ENCODE results near the gene PI4KB. TPM values are rescaled to one million over a fixed set of nuclear protein-coding genes. Genes with fewer than 3 reads are reported as not detected.

Gene PI4KB
- total and polyA plus RNA-seq, 2 donors from 2014 or later: 43.5 to 60.9 TPM

GRCh38 chr1:151347523-151348246 lies 20.5 kb upstream of the PI4KB start:
- H3K36me3 ChIP-seq (ENCODE audit: control insufficient read depth in 2 of 3, insufficient read depth in 3 of 3, low read length in 3 of 3): peaks cover 6 to 12% (median 8%) of the 10 kb centered on the region in 3 donors
- intact Hi-C loops (cut with DNase I): no loop called here
- DNase-seq: no peak
- no peaks in the 10 kb centered on the region for H3K27me3 ChIP-seq (ENCODE audit: control insufficient read depth, insufficient read depth, low read length)
- H3K27ac ChIP-seq (ENCODE audit: low read depth in 2 of 2, low read length in 2 of 2): peak overlapping the region; percentile 19 to 54
- peaks cover 5 to 14% (median 11%) of the 10 kb centered on the region in 3 donors for H3K4me1 ChIP-seq (ENCODE audit: control insufficient read depth in 2 of 3, insufficient read depth in 2 of 3, low read depth in 1 of 3, low read length in 3 of 3)
- no peaks in the 10 kb centered on the region for H3K9me3 ChIP-seq (ENCODE audit: control insufficient read depth in 2 of 3, insufficient read depth in 1 of 3, low read length in 3 of 3)
- peak overlapping the region; percentile 66 to 98 (median 82) for H3K4me3 ChIP-seq (ENCODE audit: low read length in 3 of 3)
- H3K9ac ChIP-seq (ENCODE audit: low read length in 3 of 3): peak overlapping the region; percentile 2 to 41 (median 38)
- no peak for TF ChIP-seq CTCF (IDR thresholded peaks at IDR 0.05; ENCODE audit: borderline replicate concordance, extremely low read depth, insufficient read depth)
- FAIRE-seq: no peak

DNA sequence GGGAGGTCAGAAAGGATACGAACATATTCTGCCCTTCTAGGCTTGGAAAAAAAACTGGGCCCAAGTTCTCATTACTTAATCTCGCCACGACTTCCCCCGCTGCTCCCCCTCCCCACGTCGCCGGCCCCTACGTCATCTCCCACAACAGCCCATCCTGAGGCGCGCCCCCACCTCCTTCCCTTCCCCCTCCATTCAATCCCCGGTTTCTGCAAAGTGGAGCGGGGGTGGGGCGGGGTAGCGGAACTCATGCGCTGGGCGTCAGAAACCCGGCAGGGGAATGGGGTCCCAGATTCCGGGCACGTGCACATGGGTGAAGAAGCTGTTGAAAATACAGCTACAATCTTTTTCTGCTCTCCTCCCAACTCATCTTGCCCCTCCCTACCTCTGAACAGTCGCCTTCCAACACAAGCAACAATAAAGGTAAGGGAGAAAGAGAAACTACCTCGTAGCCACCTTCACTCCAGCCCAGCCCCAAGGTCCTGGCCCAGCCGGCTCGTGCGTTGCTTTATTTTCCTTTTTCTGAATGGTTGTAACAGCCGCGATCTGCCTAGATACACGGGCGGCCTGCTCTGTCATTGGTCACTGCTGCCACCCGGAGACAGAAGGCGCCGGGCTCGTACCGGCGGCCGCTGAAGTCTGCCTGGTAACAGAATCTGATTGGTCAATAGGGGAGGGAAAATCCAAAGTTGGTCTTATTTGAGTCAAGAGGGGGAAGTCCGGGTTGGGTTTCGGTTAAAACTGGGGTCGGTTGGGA lies 19.7 kb upstream of the PI4KB start, which contains the start of gene RFX5:
RFX5 (minus strand) TSS at position 484 of the 754 bp plus-strand sequence. CDS start 932 bp downstream, outside the sequence.
- H3K4me1 ChIP-seq (ENCODE audit: control insufficient read depth in 2 of 3, insufficient read depth in 2 of 3, low read depth in 1 of 3, low read length in 3 of 3): peaks cover 5 to 14% (median 11%) of the 10 kb centered on the region in 3 donors
- peak within 1 kb of the TSS; percentile 93 to 97 for H3K27ac ChIP-seq (ENCODE audit: low read depth in 2 of 2, low read length in 2 of 2)
- H3K4me3 ChIP-seq (ENCODE audit: low read length in 3 of 3): peak within 1 kb of the TSS; percentile 82 to 98 (median 98)
- H3K9me3 ChIP-seq (ENCODE audit: control insufficient read depth in 2 of 3, insufficient read depth in 1 of 3, low read length in 3 of 3): no peaks in the 10 kb centered on the region
- no peaks in the 10 kb centered on the region for H3K27me3 ChIP-seq (ENCODE audit: control insufficient read depth, insufficient read depth, low read length)
- DNase-seq (peak; percentile 97 to 99 (median 98)), FAIRE-seq (peak; percentile 97)
- peak within 1 kb of the TSS; percentile 72 to 97 (median 95) for H3K9ac ChIP-seq (ENCODE audit: low read length in 3 of 3)
- H3K36me3 ChIP-seq (ENCODE audit: control insufficient read depth in 2 of 3, insufficient read depth in 3 of 3, low read length in 3 of 3): peaks cover 6 to 12% (median 12%) of the 10 kb centered on the region in 3 donors
- TF ChIP-seq CTCF (IDR thresholded peaks at IDR 0.05; ENCODE audit: borderline replicate concordance, extremely low read depth, insufficient read depth): no peak
- intact Hi-C loops (cut with DNase I): no loop called here

GRCh38 chr1:151346082-151346768 lies 19.0 kb upstream of the PI4KB start:
- FAIRE-seq: no peak
- intact Hi-C loops (cut with DNase I): no loop called here
- peak overlapping the region; percentile 82 to 98 (median 98) for H3K4me3 ChIP-seq (ENCODE audit: low read length in 3 of 3)

More at GRCh38 chr1:151346082-151346768, 19.0 kb upstream of the PI4KB start:
- Histone ChIP-seq H3K27ac (ENCODE audit: low read depth in 2 of 2, low read length in 2 of 2) (peak overlapping the region; percentile 93 to 97), H3K4me1 (ENCODE audit: control insufficient read depth in 2 of 3, insufficient read depth in 2 of 3, low read depth in 1 of 3, low read length in 3 of 3) (peaks cover 5 to 14% (median 11%) of the 10 kb centered on the region in 3 donors), H3K36me3 (ENCODE audit: control insufficient read depth in 2 of 3, insufficient read depth in 3 of 3, low read length in 3 of 3) (peaks cover 6 to 14% (median 12%) of the 10 kb centered on the region in 3 donors), H3K9me3 (ENCODE audit: control insufficient read depth in 2 of 3, insufficient read depth in 1 of 3, low read length in 3 of 3) (no peaks in the 10 kb centered on the region), H3K9ac (ENCODE audit: low read length in 3 of 3) (peak overlapping the region; percentile 44 to 97 (median 72)), H3K27me3 (ENCODE audit: control insufficient read depth, insufficient read depth, low read length) (no peaks in the 10 kb centered on the region)
- no peak for TF ChIP-seq CTCF (IDR thresholded peaks at IDR 0.05; ENCODE audit: borderline replicate concordance, extremely low read depth, insufficient read depth)
- DNase-seq: peak in 1 of 5 donors; percentile 15
